SK-N-SH treated with all-trans-retinoic acid at 6 μM for 48 hours (cell line): ENCODE results near the gene TTC13.

Experiments used
- ATAC-seq: fragments of 200-7000 bp; cut with Tn5 transposase; 3 replicates; pipeline ENCODE4 v1.9.1; 2020; ENCODE audit warnings: mild to moderate bottlenecking, moderate library complexity
- ARNTL ChIP-seq: fragments of 450-650 bp; formaldehyde crosslinking; IDR thresholded peaks from 2 replicates; pipeline ENCODE4 v1.5.0; 2020; ENCODE audit warnings: low read depth, mild to moderate bottlenecking, moderate library complexity, borderline replicate concordance
- BACH2 ChIP-seq: fragments of 250-450 bp; sonication (Bioruptor Pico); IDR thresholded peaks from 2 replicates; pipeline ENCODE4 v1.9.0; 2021; ENCODE audit warnings: mild to moderate bottlenecking, borderline replicate concordance
- CSDC2 ChIP-seq: fragments of 250-450 bp; sonication (Bioruptor Pico); IDR thresholded peaks from 2 replicates; pipeline ENCODE4 v1.5.0; 2020; ENCODE audit warnings: mild to moderate bottlenecking, moderate library complexity
- GLIS3 ChIP-seq: fragments of 250-450 bp; sonication (Bioruptor Pico); IDR thresholded peaks from 2 replicates; pipeline ENCODE4 v1.5.0; 2020; ENCODE audit warnings: mild to moderate bottlenecking, moderate library complexity
- ISL1 ChIP-seq: fragments of 250-450 bp; sonication (Bioruptor Pico); IDR thresholded peaks from 2 replicates; pipeline ENCODE4 v2.1.2; 2022; ENCODE audit warnings: mild to moderate bottlenecking, moderate library complexity
- OSR1 ChIP-seq: fragments of 250-450 bp; sonication (Bioruptor Pico); IDR thresholded peaks from 2 replicates; pipeline ENCODE4 v1.8.0; 2022; ENCODE audit warnings: moderate library complexity, mild to moderate bottlenecking, inconsistent platforms
- PPARA ChIP-seq: fragments of 250-450 bp; sonication (Bioruptor Pico); IDR thresholded peaks from 2 replicates; pipeline ENCODE4 v1.5.0; 2020; ENCODE audit warnings: mild to moderate bottlenecking, borderline replicate concordance
- RARB ChIP-seq: fragments of 250-450 bp; sonication (Bioruptor Pico); IDR thresholded peaks from 2 replicates; pipeline ENCODE4 v1.8.0; 2021; ENCODE audit warnings: mild to moderate bottlenecking, moderate library complexity
- SNAI2 ChIP-seq: fragments of 250-450 bp; sonication (Bioruptor Pico); IDR thresholded peaks from 2 replicates; pipeline ENCODE4 v1.5.0; 2020; ENCODE audit warnings: mild to moderate bottlenecking, moderate library complexity
- TCF4 ChIP-seq: fragments of 250-450 bp; sonication (Bioruptor Pico); IDR thresholded peaks from 2 replicates; pipeline ENCODE4 v1.8.0; 2021; ENCODE audit warnings: mild to moderate bottlenecking, moderate library complexity, borderline replicate concordance
- TOX ChIP-seq: fragments of 250-450 bp; sonication (Bioruptor Pico); IDR thresholded peaks from 2 replicates; pipeline ENCODE4 v1.8.0; 2021; ENCODE audit warnings: mild to moderate bottlenecking, moderate library complexity, borderline replicate concordance
- ZC3H10 ChIP-seq: fragments of 250-450 bp; sonication (Bioruptor Pico); IDR thresholded peaks from 2 replicates; pipeline ENCODE4 v1.5.1; 2021; ENCODE audit warnings: mild to moderate bottlenecking, moderate library complexity
- ZFP3 ChIP-seq: fragments of 250-450 bp; sonication (Bioruptor Pico); IDR thresholded peaks from 2 replicates; pipeline ENCODE4 v1.5.0; 2020; ENCODE audit warnings: mild to moderate bottlenecking, moderate library complexity
- ZFP30 ChIP-seq: fragments of 450-650 bp; formaldehyde crosslinking; IDR thresholded peaks from 2 replicates; pipeline ENCODE4 v1.5.0; 2022; ENCODE audit warnings: mild to moderate bottlenecking, moderate library complexity
- ZNF565 ChIP-seq: fragments of 450-650 bp; formaldehyde crosslinking; conservative IDR thresholded peaks from 2 replicates; pipeline ENCODE4 v1.5.0; 2020; ENCODE audit warnings: low read depth, mild to moderate bottlenecking, moderate library complexity
- ZNF70 ChIP-seq: fragments of 450-650 bp; formaldehyde crosslinking; IDR thresholded peaks from 2 replicates; pipeline ENCODE4 v1.5.0; 2020; ENCODE audit warnings: mild to moderate bottlenecking, moderate library complexity
- ZNF8 ChIP-seq: fragments of 450-650 bp; formaldehyde crosslinking; IDR thresholded peaks from 2 replicates; pipeline ENCODE4 v1.5.0; 2020; ENCODE audit warnings: mild to moderate bottlenecking, moderate library complexity
- TF ChIP-seq, protein P1 (sequence below): fragments of 250-450 bp; sonication (Bioruptor Pico); IDR thresholded peaks from 2 replicates; pipeline ENCODE4 v1.8.0; 2020; ENCODE audit warnings: mild to moderate bottlenecking, moderate library complexity, borderline replicate concordance
- TF ChIP-seq, protein P2 (sequence below): fragments of 250-450 bp; sonication (Bioruptor Pico); IDR thresholded peaks from 2 replicates; pipeline ENCODE4 v1.5.0; 2020; ENCODE audit warnings: mild to moderate bottlenecking, moderate library complexity
- TF ChIP-seq, protein P3 (sequence below): fragments of 250-450 bp; sonication (Bioruptor Pico); IDR thresholded peaks from 2 replicates; pipeline ENCODE4 v1.5.1; 2020; ENCODE audit warnings: low read depth, mild to moderate bottlenecking, moderate library complexity
- TF ChIP-seq, protein P4 (sequence below): fragments of 250-450 bp; sonication (Bioruptor Pico); IDR thresholded peaks from 2 replicates; pipeline ENCODE4 v1.8.0; 2021; ENCODE audit warnings: low read depth, mild to moderate bottlenecking, moderate library complexity, borderline replicate concordance
- TF ChIP-seq, protein P5 (sequence below): fragments of 250-450 bp; sonication (Bioruptor Pico); IDR thresholded peaks from 2 replicates; pipeline ENCODE4 v1.5.1; 2021; ENCODE audit warnings: mild to moderate bottlenecking, moderate library complexity

TTC13 gene

DNA sequence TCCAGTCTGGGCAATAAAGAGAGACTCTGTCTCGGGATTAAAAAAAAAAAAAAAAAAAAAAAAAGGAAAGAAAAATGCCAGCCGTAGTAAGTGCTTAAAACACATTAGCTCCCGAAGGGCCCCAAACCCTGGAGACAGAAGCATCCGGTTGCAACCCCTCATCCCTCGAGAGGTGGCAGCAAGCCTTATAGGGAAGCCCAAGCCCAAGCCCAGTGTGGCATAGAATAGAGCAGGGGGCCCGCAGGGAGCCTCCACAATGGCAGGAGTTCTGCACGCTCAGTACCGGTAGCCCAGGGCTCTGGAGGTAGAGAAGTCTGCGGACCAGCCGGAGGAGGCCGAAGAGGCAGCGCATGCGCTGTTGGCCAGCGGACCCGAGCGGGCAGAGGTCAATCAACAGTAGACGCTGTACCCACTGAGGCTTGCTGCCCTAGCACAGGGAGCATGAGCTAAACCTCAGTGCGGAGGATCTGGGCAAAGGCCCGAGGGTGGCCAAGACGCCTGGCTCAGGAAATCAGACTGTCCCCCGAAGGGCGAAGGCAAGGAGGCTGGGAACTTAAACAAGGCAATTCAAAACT lies 76.2 kb downstream of the TTC13 start:
- no peak; the same call in 2 of the 3 replicates for ATAC-seq
- no peak for TF ChIP-seq ZNF70 (CRISPR knock-in tag)
- TF ChIP-seq, protein P1, sequence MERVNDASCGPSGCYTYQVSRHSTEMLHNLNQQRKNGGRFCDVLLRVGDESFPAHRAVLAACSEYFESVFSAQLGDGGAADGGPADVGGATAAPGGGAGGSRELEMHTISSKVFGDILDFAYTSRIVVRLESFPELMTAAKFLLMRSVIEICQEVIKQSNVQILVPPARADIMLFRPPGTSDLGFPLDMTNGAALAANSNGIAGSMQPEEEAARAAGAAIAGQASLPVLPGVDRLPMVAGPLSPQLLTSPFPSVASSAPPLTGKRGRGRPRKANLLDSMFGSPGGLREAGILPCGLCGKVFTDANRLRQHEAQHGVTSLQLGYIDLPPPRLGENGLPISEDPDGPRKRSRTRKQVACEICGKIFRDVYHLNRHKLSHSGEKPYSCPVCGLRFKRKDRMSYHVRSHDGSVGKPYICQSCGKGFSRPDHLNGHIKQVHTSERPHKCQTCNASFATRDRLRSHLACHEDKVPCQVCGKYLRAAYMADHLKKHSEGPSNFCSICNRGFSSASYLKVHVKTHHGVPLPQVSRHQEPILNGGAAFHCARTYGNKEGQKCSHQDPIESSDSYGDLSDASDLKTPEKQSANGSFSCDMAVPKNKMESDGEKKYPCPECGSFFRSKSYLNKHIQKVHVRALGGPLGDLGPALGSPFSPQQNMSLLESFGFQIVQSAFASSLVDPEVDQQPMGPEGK (CRISPR knock-in tag): no peak
- TF ChIP-seq GLIS3: no peak
- TF ChIP-seq PPARA: no peak
- TF ChIP-seq, protein P2, sequence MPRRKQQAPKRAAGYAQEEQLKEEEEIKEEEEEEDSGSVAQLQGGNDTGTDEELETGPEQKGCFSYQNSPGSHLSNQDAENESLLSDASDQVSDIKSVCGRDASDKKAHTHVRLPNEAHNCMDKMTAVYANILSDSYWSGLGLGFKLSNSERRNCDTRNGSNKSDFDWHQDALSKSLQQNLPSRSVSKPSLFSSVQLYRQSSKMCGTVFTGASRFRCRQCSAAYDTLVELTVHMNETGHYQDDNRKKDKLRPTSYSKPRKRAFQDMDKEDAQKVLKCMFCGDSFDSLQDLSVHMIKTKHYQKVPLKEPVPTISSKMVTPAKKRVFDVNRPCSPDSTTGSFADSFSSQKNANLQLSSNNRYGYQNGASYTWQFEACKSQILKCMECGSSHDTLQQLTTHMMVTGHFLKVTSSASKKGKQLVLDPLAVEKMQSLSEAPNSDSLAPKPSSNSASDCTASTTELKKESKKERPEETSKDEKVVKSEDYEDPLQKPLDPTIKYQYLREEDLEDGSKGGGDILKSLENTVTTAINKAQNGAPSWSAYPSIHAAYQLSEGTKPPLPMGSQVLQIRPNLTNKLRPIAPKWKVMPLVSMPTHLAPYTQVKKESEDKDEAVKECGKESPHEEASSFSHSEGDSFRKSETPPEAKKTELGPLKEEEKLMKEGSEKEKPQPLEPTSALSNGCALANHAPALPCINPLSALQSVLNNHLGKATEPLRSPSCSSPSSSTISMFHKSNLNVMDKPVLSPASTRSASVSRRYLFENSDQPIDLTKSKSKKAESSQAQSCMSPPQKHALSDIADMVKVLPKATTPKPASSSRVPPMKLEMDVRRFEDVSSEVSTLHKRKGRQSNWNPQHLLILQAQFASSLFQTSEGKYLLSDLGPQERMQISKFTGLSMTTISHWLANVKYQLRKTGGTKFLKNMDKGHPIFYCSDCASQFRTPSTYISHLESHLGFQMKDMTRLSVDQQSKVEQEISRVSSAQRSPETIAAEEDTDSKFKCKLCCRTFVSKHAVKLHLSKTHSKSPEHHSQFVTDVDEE (CRISPR knock-in tag): no peak
- TF ChIP-seq TOX (CRISPR knock-in tag): no peak
- no peak for TF ChIP-seq ZC3H10 (CRISPR knock-in tag)
- TF ChIP-seq TCF4 (CRISPR knock-in tag): no peak
- TF ChIP-seq BACH2 (CRISPR knock-in tag): no peak

DNA sequence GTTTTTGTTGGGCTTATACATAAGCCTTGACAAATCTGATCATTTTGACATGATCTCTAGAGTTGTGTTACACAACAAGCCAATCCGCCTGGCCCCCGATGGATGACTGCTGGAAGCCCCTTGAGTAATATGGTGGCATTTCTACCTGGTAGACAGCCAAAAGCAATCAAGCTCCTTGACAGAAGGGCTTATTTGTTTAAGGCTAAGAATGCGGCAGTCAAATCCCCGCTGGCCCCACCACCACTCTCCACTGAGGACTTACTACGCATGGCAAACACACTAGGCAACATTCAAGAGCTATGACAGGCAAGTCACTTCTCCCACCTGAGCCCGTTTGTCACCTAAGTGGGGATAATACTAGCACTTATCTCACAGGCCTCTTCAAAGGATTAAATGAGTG lies 77.0 kb downstream of the TTC13 start:
- TF ChIP-seq ZNF8 (CRISPR knock-in tag): no peak
- TF ChIP-seq, protein P3, sequence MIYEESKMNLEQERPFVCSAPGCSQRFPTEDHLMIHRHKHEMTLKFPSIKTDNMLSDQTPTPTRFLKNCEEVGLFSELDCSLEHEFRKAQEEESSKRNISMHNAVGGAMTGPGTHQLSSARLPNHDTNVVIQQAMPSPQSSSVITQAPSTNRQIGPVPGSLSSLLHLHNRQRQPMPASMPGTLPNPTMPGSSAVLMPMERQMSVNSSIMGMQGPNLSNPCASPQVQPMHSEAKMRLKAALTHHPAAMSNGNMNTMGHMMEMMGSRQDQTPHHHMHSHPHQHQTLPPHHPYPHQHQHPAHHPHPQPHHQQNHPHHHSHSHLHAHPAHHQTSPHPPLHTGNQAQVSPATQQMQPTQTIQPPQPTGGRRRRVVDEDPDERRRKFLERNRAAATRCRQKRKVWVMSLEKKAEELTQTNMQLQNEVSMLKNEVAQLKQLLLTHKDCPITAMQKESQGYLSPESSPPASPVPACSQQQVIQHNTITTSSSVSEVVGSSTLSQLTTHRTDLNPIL (CRISPR knock-in tag): no peak
- TF ChIP-seq, protein P4, sequence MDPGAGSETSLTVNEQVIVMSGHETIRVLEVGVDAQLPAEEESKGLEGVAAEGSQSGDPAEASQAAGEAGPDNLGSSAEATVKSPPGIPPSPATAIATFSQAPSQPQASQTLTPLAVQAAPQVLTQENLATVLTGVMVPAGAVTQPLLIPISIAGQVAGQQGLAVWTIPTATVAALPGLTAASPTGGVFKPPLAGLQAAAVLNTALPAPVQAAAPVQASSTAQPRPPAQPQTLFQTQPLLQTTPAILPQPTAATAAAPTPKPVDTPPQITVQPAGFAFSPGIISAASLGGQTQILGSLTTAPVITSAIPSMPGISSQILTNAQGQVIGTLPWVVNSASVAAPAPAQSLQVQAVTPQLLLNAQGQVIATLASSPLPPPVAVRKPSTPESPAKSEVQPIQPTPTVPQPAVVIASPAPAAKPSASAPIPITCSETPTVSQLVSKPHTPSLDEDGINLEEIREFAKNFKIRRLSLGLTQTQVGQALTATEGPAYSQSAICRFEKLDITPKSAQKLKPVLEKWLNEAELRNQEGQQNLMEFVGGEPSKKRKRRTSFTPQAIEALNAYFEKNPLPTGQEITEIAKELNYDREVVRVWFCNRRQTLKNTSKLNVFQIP (CRISPR knock-in tag): no peak
- no peak for TF ChIP-seq GLIS3
- TF ChIP-seq ISL1 (CRISPR knock-in tag): no peak
- no peak for TF ChIP-seq CSDC2 (CRISPR knock-in tag)
- no peak for TF ChIP-seq SNAI2 (CRISPR knock-in tag)
- TF ChIP-seq, protein P2 (CRISPR knock-in tag): no peak
- TF ChIP-seq ZFP3 (CRISPR knock-in tag): no peak
- no peak for TF ChIP-seq BACH2 (CRISPR knock-in tag)
- TF ChIP-seq PPARA: no peak
- no peak for TF ChIP-seq TOX (CRISPR knock-in tag)
- no peak for TF ChIP-seq ZNF565 (CRISPR knock-in tag)
- TF ChIP-seq RARB: no peak
- no peak for ATAC-seq

DNA sequence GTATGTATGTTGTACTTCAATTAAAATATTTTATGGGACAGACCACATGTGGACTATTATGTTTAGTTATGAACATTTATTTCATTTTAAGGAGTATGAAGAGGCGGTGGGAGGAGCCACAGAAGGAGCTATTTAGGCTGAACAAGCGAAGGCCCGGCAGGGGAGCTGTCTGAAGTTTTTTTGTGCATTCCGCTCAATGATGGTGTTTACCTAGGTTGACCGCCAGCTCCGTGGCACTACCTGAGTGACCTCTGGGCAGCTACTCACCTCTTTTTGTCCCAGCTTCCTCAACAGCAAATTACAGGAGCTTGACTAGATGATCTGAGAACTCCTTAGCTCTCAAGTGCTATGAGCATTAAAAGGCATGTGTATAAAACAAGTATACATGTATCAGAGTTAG lies 77.7 kb downstream of the TTC13 start:
- no peak for ATAC-seq
- TF ChIP-seq OSR1 (CRISPR knock-in tag) (no peak), TCF4 (CRISPR knock-in tag) (no peak), ARNTL (no peak), CSDC2 (CRISPR knock-in tag) (no peak), SNAI2 (CRISPR knock-in tag) (no peak), BACH2 (CRISPR knock-in tag) (no peak), ZFP30 (CRISPR knock-in tag) (no peak), ZC3H10 (CRISPR knock-in tag) (no peak), ZNF565 (CRISPR knock-in tag) (no peak), ZNF8 (CRISPR knock-in tag) (no peak)
- TF ChIP-seq, protein P4 (CRISPR knock-in tag): no peak
- TF ChIP-seq, protein P5, sequence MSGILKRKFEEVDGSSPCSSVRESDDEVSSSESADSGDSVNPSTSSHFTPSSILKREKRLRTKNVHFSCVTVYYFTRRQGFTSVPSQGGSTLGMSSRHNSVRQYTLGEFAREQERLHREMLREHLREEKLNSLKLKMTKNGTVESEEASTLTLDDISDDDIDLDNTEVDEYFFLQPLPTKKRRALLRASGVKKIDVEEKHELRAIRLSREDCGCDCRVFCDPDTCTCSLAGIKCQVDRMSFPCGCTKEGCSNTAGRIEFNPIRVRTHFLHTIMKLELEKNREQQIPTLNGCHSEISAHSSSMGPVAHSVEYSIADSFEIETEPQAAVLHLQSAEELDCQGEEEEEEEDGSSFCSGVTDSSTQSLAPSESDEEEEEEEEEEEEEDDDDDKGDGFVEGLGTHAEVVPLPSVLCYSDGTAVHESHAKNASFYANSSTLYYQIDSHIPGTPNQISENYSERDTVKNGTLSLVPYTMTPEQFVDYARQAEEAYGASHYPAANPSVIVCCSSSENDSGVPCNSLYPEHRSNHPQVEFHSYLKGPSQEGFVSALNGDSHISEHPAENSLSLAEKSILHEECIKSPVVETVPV: no peak
- TF ChIP-seq, protein P3 (CRISPR knock-in tag): no peak
